ENCODE data around the gene TMED6. TPM values are rescaled to one million over a fixed set of nuclear protein-coding genes. Genes with fewer than 3 reads are reported as not detected.

Gene TMED6
- total RNA-seq, 1 experiment from 2014 or later: 0.91 TPM

- no peak overlapping the region for H3K4me2 ChIP-seq (ENCODE audit: low read length)
- ChIA-PET CTCF (no interaction called here), RAD21 (ENCODE audit: low non-redundant PET in 1 of 2, low total read pairs in 2 of 2, uncharacterized antibody in 2 of 2, unreplicated experiment in 2 of 2) (no interaction called here), POLR2A (no interaction called here)
- H3K27ac ChIP-seq (ENCODE audit: low read depth, low read length): no peak overlapping the region
- H3K4me1 ChIP-seq (ENCODE audit: control insufficient read depth in 1 of 2, insufficient read depth in 2 of 2, low read length in 2 of 2): no peaks in the 10 kb centered on the region
- H4K20me1 ChIP-seq (ENCODE audit: insufficient read depth): peaks cover 9% of the 10 kb centered on the region; the same call in 1 of the 2 replicates
- peaks cover 56 to 65% of the 10 kb centered on the region in 2 experiments for H3K36me3 ChIP-seq (ENCODE audit: control insufficient read depth in 1 of 2, insufficient read depth in 2 of 2, low read length in 2 of 2)
- H3K9ac ChIP-seq (ENCODE audit: low read length): no peak overlapping the region
- DNase-seq (ENCODE audit: low read depth, low spot score): no peak
- TF ChIP-seq CEBPB (IDR thresholded peaks at IDR 0.05; ENCODE audit: low read depth): no peak
- TF ChIP-seq JUND (IDR thresholded peaks at IDR 0.05): no peak
- TF ChIP-seq SRF (IDR thresholded peaks at IDR 0.05; ENCODE audit: low read depth): no peak
- TF ChIP-seq SP1 (IDR thresholded peaks at IDR 0.05; ENCODE audit: low read depth): no peak
- TF ChIP-seq ATF3 (IDR thresholded peaks at IDR 0.05): no peak
- TF ChIP-seq EZH2phosphoT487 (IDR thresholded peaks at IDR 0.05; ENCODE audit: borderline replicate concordance): no peak
- no peak for TF ChIP-seq CBX3 (IDR thresholded peaks at IDR 0.05; ENCODE audit: low read depth)
- no peak for TF ChIP-seq POLR2A (IDR thresholded peaks at IDR 0.05; ENCODE audit: borderline replicate concordance, extremely low read depth, insufficient read depth, insufficient read length)
- no peak for TF ChIP-seq CTCF (IDR thresholded peaks at IDR 0.05 in 2 of 3, conservative IDR thresholded peaks at IDR 0.05 in 1 of 3; ENCODE audit: borderline replicate concordance in 1 of 3, insufficient read depth in 1 of 3, low read depth in 2 of 3, low read length in 2 of 3)
- TF ChIP-seq SIN3A (IDR thresholded peaks at IDR 0.05; ENCODE audit: low read depth): no peak
- no peak for TF ChIP-seq POLR2AphosphoS5 (IDR thresholded peaks at IDR 0.05; ENCODE audit: low read depth, low read length)
- TF ChIP-seq ZNF274 (IDR thresholded peaks at IDR 0.05; ENCODE audit: low read depth, low read length): no peak
- no peak for TF ChIP-seq EZH2 (IDR thresholded peaks at IDR 0.05)
- TF ChIP-seq MAX (IDR thresholded peaks at IDR 0.05): no peak
- no peak for TF ChIP-seq ZBTB33 (IDR thresholded peaks at IDR 0.05; ENCODE audit: extremely low read depth, insufficient replicate concordance, low read length)
- TF ChIP-seq TCF7L2 (IDR thresholded peaks at IDR 0.05; ENCODE audit: borderline replicate concordance, extremely low read depth, insufficient read depth, insufficient read length): no peak
- TF ChIP-seq YY1 (IDR thresholded peaks at IDR 0.05; ENCODE audit: extremely low read depth, insufficient replicate concordance, low read depth, low read length): no peak
- no peak for TF ChIP-seq FOSL1 (IDR thresholded peaks at IDR 0.05; ENCODE audit: low read depth)
- TF ChIP-seq ZFX (IDR thresholded peaks at IDR 0.05): no peak
- H3K9me3 ChIP-seq (ENCODE audit: control insufficient read depth in 1 of 2, insufficient read depth in 1 of 2, low read depth in 1 of 2, low read length in 2 of 2): no peaks in the 10 kb centered on the region
- intact Hi-C loops (cut with micrococcal nuclease): no loop called here
- ATAC-seq: no peak
- no peak overlapping the region for H2AFZ ChIP-seq (ENCODE audit: low read depth, low read length, poor library complexity, severe bottlenecking)
- no peak overlapping the region for H3K4me3 ChIP-seq (replicated peaks in 1 of 2; ENCODE audit: low read depth in 1 of 2, low read length in 2 of 2)
- no peaks in the 10 kb centered on the region for H3K9me2 ChIP-seq (ENCODE audit: insufficient read depth)
- no peaks in the 10 kb centered on the region for H3K27me3 ChIP-seq (ENCODE audit: insufficient read depth, low read length)
- peaks cover 74% of the 10 kb centered on the region for H3K79me2 ChIP-seq (ENCODE audit: insufficient read depth, low read length)
- no TSS peak for BruUV-seq (replicated peaks)
These were observed 21.4 kb upstream of the TMED6 start for GRCh38 chr16:69373019-69373418.
